Fibroblast of skin of abdomen (primary cell): Measurements from ENCODE around the gene NECAB3.
"Not testable (repeated sequence)": the region's sequence is repeated elsewhere in the genome, so short reads cannot be mapped to it uniquely, and the experiment has no call there.

ENCODE experiments used
- DNase-seq: peaks from one replicate; pipeline ENCODE4 v3.0.0-alpha.2; 2013

NECAB3 gene

GRCh38 chr20:33649201-33649681, 25.0 kb downstream of the NECAB3 start:
- no peak for DNase-seq

DNA sequence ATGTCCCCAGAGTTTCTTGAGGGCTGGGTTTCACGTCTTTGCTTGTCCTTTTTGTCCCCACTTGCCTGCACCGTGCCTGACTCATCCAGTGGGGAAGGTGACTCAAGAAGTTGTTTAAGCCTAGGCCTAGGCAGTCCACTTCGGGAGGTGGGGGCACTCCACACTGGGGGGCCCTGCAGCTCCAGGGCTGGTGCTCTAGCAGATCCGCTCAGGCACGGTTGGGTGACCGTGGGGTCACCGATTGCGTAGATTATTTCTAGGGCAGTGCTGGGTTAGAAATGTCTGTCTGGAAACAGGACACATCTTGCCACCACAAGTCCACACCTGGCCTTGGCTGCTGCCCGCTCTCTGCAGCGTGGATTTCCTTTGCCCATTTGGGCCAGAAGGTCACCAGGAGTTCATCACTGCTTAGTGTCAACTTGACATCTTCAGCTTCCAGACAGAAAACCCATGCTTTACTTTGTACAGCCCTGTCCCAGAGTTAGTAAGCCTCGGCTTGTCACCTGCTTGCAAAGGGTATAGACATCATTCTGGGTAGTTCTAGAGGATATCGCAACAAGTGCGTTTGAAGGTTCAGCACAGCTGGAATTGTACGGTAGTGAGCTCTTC, 25.7 kb downstream of the NECAB3 start:
- DNase-seq: no peak

DNA sequence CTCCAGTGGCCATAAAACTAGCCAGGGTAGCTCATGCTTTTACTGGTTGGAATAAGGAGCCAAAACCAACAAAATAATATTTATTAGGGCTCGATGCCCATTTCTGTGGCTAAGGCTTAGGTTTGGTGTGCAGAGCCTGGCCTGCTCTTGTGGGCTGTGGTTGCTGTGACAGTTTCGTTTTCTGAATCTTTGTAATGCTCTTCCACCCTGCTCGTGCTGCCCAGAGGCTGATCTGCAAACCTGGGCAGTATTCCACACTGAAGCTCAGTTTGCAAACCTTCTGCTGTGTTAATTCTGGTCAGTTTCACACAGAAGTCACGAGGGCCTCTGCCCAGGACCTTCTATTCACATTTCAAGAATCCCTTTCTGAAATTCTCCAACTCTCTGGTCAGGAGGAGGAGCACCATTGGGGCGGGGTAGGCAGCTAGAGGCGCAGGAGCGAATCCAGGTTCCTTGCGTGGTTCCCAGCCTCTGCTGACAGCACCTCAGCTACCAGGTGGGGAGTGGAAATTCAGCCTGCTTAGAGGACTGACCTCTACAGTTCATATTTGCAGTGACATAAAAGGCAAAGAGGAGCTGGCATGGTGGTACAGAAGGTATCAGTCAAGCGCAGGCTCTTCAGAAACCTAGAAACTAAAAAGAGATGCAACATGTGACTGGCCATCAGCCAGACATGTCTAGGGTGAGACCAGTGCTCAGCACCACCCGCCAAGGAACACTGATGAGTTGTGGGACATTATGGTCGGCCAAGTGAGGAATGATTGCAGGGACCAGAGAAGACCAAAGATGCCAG, 26.4 kb downstream of the NECAB3 start:
- no peak for DNase-seq

DNA sequence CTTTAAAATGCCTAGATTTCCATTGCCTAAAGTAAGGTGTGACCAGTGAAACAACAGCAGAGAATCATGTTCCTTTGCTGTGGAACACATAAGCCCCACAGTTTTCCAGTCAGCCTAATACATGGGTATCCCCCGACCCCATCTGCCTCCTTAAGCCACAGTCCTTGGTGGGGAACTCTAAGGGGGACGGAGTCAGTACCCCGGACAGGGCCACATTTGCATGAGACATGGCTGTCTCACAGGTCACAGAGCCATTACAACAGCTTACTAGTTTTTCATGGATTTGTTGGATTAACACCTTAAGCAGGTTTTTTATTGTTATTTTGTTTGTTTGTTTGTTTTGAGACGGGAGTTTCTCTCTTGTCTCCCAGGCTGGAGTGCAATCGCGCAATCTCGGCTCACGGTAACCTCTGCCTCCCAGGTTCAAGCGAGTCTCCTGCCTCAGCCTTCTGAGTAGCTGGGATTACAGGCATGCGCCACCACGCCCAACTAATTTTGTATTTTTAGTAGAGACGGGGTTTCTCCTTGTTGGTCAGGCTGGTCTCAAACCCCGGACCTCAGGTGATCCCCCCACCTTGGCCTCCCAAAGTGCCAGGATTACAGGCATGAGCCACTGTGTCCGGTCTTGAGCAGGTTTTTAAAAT, 27.1 kb downstream of the NECAB3 start:
- not testable (repeated sequence) for DNase-seq

DNA sequence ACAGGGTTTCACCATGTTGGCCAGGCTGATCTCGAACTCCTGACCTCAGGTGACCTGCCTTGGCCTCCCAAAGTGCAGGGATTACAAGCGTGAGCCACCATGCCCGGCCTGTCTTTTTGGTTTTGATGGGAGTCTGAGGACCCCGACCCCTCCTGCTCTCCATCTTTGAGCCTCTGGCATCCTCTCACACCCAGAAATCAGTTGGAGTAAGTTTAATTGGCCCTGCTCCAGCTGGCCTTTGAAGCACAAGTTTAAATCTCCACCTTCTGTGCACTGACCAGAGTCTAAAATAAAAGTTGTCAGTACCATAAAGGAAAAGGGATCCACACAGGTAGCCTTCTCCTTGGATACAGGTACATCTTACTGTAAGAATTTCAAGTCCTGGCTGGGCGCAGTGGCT, 28.0 kb downstream of the NECAB3 start:
- DNase-seq: no peak

DNA sequence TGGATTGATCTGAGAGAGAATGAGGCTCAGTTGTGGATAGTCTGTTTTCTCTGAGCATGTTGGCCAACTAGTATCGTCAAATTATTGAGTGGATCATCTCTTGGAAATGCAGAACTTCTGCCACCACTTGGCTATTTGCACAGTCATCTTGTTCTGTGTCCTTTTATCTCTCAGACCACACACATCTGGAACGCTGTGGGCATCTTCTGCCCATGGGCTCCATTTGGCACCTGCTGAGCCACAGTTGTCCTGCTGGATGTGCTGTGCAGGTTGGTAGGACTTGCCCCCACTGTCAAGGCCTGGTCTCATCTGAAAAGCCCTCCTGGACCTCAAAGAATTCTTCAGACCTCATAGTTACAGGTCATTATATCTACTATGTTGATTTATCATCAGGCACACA, 28.8 kb downstream of the NECAB3 start:
- DNase-seq: no peak

- DNase-seq: no peak
These were observed 29.2 kb downstream of the NECAB3 start for GRCh38 chr20:33645072-33645358.

GRCh38 chr20:33644313-33645071, 29.7 kb downstream of the NECAB3 start:
- no peak for DNase-seq

DNA sequence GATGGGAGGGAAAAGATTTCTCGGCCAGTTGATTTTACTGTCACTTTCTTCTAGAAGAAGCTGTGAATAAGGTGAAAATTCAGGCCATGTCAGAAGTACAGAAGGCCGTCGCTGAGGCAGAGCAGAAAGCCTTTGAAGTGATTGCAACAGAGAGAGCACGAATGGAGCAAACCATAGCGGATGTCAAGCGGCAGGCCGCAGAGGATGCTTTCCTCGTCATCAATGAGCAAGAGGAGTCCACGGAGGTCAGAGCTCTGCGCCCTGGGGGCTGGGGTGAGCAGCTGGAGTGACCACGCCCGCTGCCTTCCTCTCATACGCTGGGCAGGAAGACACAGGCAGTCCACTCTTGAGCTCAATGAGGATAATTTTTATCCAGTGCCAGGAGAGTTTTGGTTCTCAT, 33.9 kb downstream of the NECAB3 start:
- no peak for DNase-seq

DNA sequence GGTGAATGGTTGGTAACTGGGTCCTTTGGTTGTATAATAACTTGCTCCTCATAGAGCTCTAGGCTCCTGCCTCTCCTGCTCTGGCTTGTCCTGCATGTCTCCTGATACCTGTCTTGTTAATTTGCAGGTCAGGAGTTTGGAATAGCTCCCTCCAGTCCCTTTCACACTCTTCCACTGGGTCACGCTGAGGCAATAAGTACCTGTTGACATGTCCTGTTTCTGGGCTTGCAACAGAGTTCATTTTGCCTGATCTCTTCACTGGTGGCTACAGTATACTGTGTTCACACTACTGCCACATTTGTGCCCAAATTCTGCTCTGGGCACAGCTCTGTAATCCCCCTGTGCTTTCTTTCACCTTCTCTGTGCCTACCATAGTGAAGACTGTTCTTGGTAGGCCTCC, 37.5 kb downstream of the NECAB3 start:
- DNase-seq: no peak

GRCh38 chr20:33635341-33635740, 38.9 kb downstream of the NECAB3 start:
- DNase-seq: no peak

DNA sequence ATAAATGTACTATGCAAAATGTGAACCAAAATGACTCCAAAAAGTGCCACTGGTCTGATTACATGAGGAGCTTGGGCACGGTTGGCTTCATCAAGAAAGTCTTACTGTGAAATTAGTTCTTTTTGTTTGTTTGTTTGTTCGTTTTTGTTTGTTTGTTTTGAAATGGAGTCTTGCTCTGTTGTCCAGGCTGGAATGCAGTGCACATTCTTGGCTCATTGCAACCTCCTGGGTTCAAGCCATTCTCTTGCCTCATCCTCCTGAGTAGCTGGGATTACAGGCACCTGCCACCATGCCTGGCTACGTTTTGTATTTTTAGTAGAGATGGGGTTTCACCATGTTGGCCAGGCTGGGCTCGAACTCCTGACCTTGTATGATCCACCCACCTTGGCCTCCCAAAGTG, 42.3 kb downstream of the NECAB3 start:
- not testable (repeated sequence) for DNase-seq

DNA sequence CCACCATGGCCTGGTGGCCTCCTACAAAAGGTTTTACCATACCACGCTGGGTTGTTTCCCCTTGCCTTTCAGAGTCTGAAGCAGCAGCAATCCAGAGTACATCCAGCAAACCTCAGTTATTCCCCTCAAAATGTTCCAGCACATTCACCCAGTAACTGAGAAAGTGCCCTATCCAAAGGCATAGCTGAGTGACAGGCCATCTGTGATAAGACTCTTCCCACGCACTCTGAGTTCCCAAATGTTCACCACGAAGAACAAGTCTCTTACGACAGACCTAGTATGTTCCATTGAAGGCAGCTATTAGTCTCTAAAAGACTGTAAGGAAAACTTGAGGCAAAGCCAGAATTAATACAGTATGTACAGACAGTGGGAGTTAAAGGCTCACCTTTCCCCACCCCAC, 43.7 kb downstream of the NECAB3 start:
- DNase-seq: no peak

GRCh38 chr20:33629979-33630378, 44.2 kb downstream of the NECAB3 start:
- DNase-seq: no peak

GRCh38 chr20:33629533-33629932, 44.7 kb downstream of the NECAB3 start:
- no peak for DNase-seq

- no peak for DNase-seq
These were observed 46.5 kb downstream of the NECAB3 start for GRCh38 chr20:33627577-33628216.

DNA sequence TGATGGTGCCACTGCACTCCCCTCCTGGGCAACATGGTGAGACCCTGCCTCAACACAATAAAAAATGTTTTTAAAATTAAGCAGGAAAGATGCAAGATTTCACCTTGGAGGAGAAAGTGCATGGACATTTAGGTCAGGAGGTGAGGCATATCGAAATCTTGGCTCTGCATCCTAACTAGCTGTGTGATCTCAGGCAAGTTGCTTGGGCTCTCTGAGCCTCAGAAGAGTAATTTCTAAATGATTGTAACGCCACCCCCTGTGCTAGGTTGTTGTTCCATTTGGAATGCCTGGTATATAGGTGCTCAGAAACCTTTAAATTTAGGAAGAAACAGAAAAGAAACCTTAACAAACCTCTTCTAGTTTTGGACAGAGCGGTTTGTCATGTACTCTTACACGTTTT, 48.0 kb downstream of the NECAB3 start:
- DNase-seq: no peak

GRCh38 chr20:33624399-33624798, 49.8 kb downstream of the NECAB3 start:
- DNase-seq: no peak

GRCh38 chr20:33622705-33623365, 51.4 kb downstream of the NECAB3 start:
- DNase-seq: no peak

- no peak for DNase-seq
These were observed 52.4 kb downstream of the NECAB3 start for GRCh38 chr20:33621717-33622400.

GRCh38 chr20:33612001-33612400, 62.2 kb downstream of the NECAB3 start:
- no peak for DNase-seq

DNA sequence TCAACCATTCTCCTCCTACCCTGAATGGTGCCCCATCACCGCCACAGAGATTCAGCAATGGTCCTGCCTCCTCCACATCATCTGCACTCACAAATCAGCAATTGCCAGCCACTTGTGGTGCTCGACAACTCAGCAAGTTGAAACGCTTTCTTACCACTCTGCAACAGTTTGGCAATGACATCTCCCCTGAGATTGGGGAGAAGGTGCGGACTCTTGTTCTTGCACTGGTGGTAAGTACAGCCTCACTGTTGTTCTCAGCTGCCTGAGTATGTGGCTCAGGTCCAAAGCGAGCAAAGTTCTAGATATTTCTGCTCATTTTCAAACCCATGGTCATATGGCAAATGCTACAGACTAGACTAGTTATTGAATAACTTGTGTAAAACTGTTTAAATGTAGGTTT, 63.1 kb downstream of the NECAB3 start:
- no peak for DNase-seq
